KMS-11 (cell line): ENCODE data around the gene BTNL9.

Experiments used
- H2AFZ ChIP-seq: fragments of 200-600 bp; sonication (generic); 2 replicates; pipeline ENCODE4 v1.6.1; 2016; ENCODE audit warnings: antibody characterized with exemption, mixed run types, low read depth
- H3K27ac ChIP-seq: fragments of 200-600 bp; sonication (generic); 2 replicates; pipeline ENCODE4 v1.6.1; 2016; ENCODE audit warnings: mild to moderate bottlenecking, mixed run types
- H3K27me3 ChIP-seq: fragments of 200-600 bp; sonication (generic); 2 replicates; pipeline ENCODE4 v1.6.1; 2017; ENCODE audit warnings: mild to moderate bottlenecking, low read depth, mixed run types, moderate library complexity; ENCODE audit not compliant: insufficient read depth
- H3K36me3 ChIP-seq: fragments of 200-600 bp; sonication (generic); 2 replicates; pipeline ENCODE4 v1.6.1; 2017; ENCODE audit warnings: mild to moderate bottlenecking, mixed run types; ENCODE audit not compliant: insufficient read depth
- H3K4me1 ChIP-seq: fragments of 200-600 bp; sonication (generic); 2 replicates; pipeline ENCODE4 v1.6.1; 2016; ENCODE audit warnings: mild to moderate bottlenecking, low read depth, mixed run types; ENCODE audit not compliant: poor library complexity, severe bottlenecking
- H3K4me2 ChIP-seq: fragments of 200-600 bp; sonication (generic); 2 replicates; pipeline ENCODE4 v1.7.0; 2016; ENCODE audit warnings: mild to moderate bottlenecking, mixed run types
- H3K4me3 ChIP-seq: fragments of 200-600 bp; sonication (generic); IDR thresholded peaks from 2 replicates; pipeline ENCODE4 v1.6.1; 2017; ENCODE audit warnings: low read depth, low read length, mixed read lengths; ENCODE audit not compliant: insufficient read depth
- H3K79me2 ChIP-seq: fragments of 200-600 bp; sonication (generic); 2 replicates; pipeline ENCODE4 v1.6.1; 2016; ENCODE audit warnings: low read depth, mixed run types; ENCODE audit not compliant: insufficient read depth
- H3K9ac ChIP-seq: fragments of 200-600 bp; sonication (generic); 2 replicates; pipeline ENCODE4 v1.6.1; 2016; ENCODE audit warnings: mild to moderate bottlenecking, mixed run types
- H4K20me1 ChIP-seq: fragments of 200-600 bp; sonication (generic); 2 replicates; pipeline ENCODE4 v1.6.1; 2016; ENCODE audit warnings: mild to moderate bottlenecking, mixed run types; ENCODE audit not compliant: insufficient read depth
- CTCF ChIP-seq: fragments of 200-600 bp; sonication (generic); conservative IDR thresholded peaks from 2 replicates; pipeline ENCODE4 v1.6.1; 2017; ENCODE audit warnings: low read depth, mild to moderate bottlenecking, antibody characterized with exemption, low read length, moderate library complexity, mixed read lengths

BTNL9 gene

DNA sequence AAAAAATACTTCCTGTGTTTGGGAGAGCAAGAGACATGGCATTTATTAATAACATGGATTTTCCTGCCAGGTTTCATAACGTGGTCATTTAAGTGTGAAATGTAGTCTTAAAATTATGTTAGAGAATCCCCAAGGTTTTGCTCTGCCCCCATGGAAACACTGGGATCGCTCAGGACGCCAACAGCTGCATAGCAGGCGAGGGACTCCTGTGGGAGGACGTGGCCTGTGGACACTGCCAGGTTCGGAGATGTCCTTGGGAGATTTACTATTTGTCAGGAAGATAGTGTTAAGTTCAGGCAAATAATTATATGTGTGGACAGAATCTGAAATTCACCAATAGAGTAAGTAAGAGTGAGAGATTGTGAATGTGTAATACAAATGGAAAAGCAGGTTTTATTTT, 977 bp downstream of the BTNL9 start:
- no peak overlapping the region for H3K4me2 ChIP-seq
- H2AFZ ChIP-seq: no peak overlapping the region
- no peak overlapping the region for H3K9ac ChIP-seq
- no peaks in the 10 kb centered on the region for H4K20me1 ChIP-seq
- no peaks in the 10 kb centered on the region for H3K36me3 ChIP-seq
- no peak for TF ChIP-seq CTCF
- no peaks in the 10 kb centered on the region for H3K27me3 ChIP-seq
- no peaks in the 10 kb centered on the region for H3K4me1 ChIP-seq
- H3K4me3 ChIP-seq: no peak overlapping the region
- no peak overlapping the region for H3K27ac ChIP-seq
- H3K79me2 ChIP-seq: no peaks in the 10 kb centered on the region

DNA sequence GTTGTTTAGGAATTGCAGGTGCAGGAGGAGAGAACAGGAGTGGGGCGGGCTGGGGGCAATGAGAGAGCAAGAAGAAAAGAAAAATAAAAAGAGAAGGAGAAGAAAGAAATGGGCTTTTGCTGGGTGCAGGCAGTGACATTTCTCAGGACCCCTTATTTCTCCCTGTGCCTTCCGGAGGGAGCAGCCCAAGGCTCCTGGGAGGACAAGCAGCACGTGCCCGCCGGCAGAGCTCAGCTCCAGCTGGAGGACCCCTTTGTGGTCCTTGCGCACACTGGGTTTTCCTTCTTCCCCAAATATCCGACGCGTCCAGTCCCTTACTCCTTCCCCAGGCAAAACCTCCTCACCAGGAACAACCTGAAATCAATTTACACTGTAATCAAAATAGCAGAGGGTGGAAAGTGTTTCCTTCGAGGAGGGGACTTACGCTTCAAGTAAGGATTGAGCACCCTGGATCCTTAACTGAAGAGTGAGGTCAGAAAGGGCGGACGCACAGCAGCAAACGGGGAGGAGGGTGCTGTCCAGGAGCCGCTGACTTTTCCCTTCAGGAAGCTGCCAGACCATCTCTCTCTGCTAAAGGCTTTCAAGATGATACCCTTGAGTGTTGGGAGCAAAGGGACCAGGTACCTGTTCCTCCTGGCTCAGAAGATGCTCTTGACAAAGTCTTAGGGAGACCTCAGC, 2.1 kb downstream of the BTNL9 start:
- Histone ChIP-seq H3K27me3 (no peaks in the 10 kb centered on the region), H4K20me1 (no peaks in the 10 kb centered on the region), H3K27ac (no peak overlapping the region), H3K4me2 (no peak overlapping the region), H2AFZ (no peak overlapping the region), H3K4me3 (no peak overlapping the region), H3K4me1 (no peaks in the 10 kb centered on the region), H3K9ac (no peak overlapping the region), H3K79me2 (no peaks in the 10 kb centered on the region), H3K36me3 (no peaks in the 10 kb centered on the region)
- TF ChIP-seq CTCF: no peak

DNA sequence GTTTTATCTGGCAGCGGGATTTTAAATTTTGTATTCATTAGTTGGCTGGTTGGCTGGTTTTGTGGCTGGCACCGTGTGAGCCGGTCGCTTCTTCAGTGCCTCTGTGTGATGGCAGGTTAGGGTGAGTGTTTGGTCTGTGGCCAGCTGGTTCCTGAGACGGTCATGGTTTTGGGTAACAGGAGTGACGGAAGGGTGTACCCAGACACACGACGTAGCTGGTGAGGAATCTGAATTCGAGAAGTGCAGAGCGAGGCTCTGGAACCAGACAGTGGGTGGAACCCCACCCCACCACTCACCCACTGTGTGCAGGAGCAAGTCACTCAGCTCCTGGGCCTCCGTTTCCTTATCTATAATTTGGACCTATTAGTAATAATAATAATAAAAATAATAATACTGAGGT, 2.7 kb downstream of the BTNL9 start:
- H3K79me2 ChIP-seq: no peaks in the 10 kb centered on the region

DNA sequence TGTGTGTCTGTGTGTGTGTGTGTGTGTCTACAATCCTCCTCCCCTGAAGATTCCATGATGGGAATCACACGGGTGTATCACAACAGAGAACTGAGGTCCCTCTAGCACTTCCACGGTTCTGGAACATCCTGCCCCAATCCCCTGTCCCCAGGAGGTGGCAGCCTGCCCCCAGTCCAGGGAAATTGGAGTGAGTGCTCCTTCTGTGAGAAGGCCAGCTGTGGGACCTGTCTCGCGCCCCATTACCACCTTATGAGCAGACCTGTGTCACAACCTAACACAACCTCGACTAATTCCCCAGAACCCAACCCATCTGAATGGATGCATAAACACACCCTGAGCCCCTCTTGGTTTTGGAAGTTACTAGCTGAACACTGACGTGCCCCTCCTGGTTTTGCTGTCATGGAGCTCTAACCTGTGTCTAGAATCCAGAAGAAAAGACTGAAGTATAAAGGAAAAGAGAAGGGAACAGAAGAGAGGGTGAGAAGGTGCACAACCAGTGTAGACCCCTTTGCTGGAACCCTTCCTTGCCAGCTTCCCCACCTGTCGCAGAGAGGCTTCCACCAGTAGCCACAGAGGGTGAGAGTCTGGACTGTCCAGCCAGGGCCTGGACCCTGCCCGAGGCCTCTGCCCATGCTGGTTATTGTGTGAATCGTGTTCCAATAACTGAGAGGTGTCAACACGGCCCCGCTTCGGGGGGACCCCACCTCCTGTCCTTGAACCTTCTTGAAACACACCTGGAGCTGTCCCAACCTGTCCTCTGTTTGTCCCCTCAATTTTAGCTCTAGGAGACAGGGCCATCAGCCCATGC, 3.4 kb downstream of the BTNL9 start:
- no peaks in the 10 kb centered on the region for H3K4me1 ChIP-seq
- no peaks in the 10 kb centered on the region for H3K36me3 ChIP-seq
- H4K20me1 ChIP-seq: no peaks in the 10 kb centered on the region
- no peak for TF ChIP-seq CTCF
- no peak overlapping the region for H2AFZ ChIP-seq
- H3K27ac ChIP-seq: no peak overlapping the region
- no peak overlapping the region for H3K9ac ChIP-seq
- no peaks in the 10 kb centered on the region for H3K79me2 ChIP-seq
- H3K4me2 ChIP-seq: no peak overlapping the region
- H3K4me3 ChIP-seq: no peak overlapping the region
- H3K27me3 ChIP-seq: no peaks in the 10 kb centered on the region

More for the DNA sequence above, 2.7 kb downstream of the BTNL9 start:
- H4K20me1 ChIP-seq: no peaks in the 10 kb centered on the region
- no peak overlapping the region for H2AFZ ChIP-seq
- TF ChIP-seq CTCF: no peak
- H3K27me3 ChIP-seq: no peaks in the 10 kb centered on the region
- no peak overlapping the region for H3K4me3 ChIP-seq
- no peaks in the 10 kb centered on the region for H3K4me1 ChIP-seq
- H3K27ac ChIP-seq: no peak overlapping the region
- H3K4me2 ChIP-seq: no peak overlapping the region
- H3K36me3 ChIP-seq: no peaks in the 10 kb centered on the region
- H3K9ac ChIP-seq: no peak overlapping the region
